Stimulated activated CD8-positive, alpha-beta memory T cell treated with anti-CD3 and anti-CD28 coated beads, Interleukin-7, amount 100 ng/mL, for 48 hours (primary cell): ENCODE measurements around the gene MED8.
"Not testable (repeated sequence)": the region's sequence is repeated elsewhere in the genome, so short reads cannot be mapped to it uniquely, and the experiment has no call there.

Experiments used
- DNase-seq, 2 donors: peaks; one replicate each; pipeline ENCODE4 v3.0.0-alpha.2; 2020; ENCODE audit warnings: low read depth in 1 of 2; ENCODE audit errors: extremely low read depth in 1 of 2

MED8 gene

GRCh38 chr1:43386676-43387075 lies 2.9 kb downstream of the MED8 start:
- DNase-seq, result no peak

GRCh38 chr1:43383449-43383848 lies 6.2 kb downstream of the MED8 start:
- DNase-seq, result no peak

- no peak for DNase-seq
Observed at GRCh38 chr1:43382027-43382779, 7.4 kb downstream of the MED8 start.

GRCh38 chr1:43381612-43382011 lies 8.0 kb downstream of the MED8 start:
- DNase-seq, result no peak

- no peak for DNase-seq
Observed at GRCh38 chr1:43379476-43379875, 10.1 kb downstream of the MED8 start.

GRCh38 chr1:43377831-43378230 lies 11.8 kb downstream of the MED8 start:
- DNase-seq, result no peak

GRCh38 chr1:43376723-43377235 lies 12.8 kb downstream of the MED8 start:
- no peak for DNase-seq

GRCh38 chr1:43373066-43373940 lies 16.3 kb downstream of the MED8 start:
- DNase-seq, result no peak

GRCh38 chr1:43372172-43372571 lies 17.4 kb downstream of the MED8 start:
- DNase-seq, result no peak

- DNase-seq, result no peak
Observed at GRCh38 chr1:43370564-43370963, 19.0 kb downstream of the MED8 start.

GRCh38 chr1:43369779-43370178 lies 19.8 kb downstream of the MED8 start:
- not testable (repeated sequence) for DNase-seq

- DNase-seq, result no peak
Observed at GRCh38 chr1:43368646-43369020, 21.0 kb downstream of the MED8 start.

GRCh38 chr1:43367904-43368645 lies 21.5 kb downstream of the MED8 start, which contains the start of gene ELOVL1:
TSS of gene ELOVL1 (minus strand) at chr1:43368011. CDS start at chr1:43365609, 2,402 bp downstream.
- DNase-seq, result peak; percentile 79 to 87

GRCh38 chr1:43367026-43367903 lies 22.3 kb downstream of the MED8 start:
- DNase-seq, result peak in 1 of 2 donors; percentile 44

GRCh38 chr1:43366601-43367025 lies 23.0 kb downstream of the MED8 start:
- DNase-seq, result no peak

GRCh38 chr1:43366179-43366578 lies 23.4 kb downstream of the MED8 start:
- DNase-seq, result no peak

- no peak for DNase-seq
Observed at GRCh38 chr1:43365678-43366077, 23.9 kb downstream of the MED8 start.

- DNase-seq, result no peak
Observed at GRCh38 chr1:43363935-43364525, 25.6 kb downstream of the MED8 start.

GRCh38 chr1:43363283-43363934 lies 26.2 kb downstream of the MED8 start:
- no peak for DNase-seq
